GM21737 (cell line): Measurements from ENCODE around the gene TEDC1.

ENCODE experiments used
- ATAC-seq: cut with Tn5 transposase; IDR thresholded peaks from one replicate; pipeline ENCODE4 v1.9.1; 2021; ENCODE audit warnings: mild to moderate bottlenecking, moderate library complexity; ENCODE audit not compliant: unreplicated experiment

TEDC1 gene

DNA sequence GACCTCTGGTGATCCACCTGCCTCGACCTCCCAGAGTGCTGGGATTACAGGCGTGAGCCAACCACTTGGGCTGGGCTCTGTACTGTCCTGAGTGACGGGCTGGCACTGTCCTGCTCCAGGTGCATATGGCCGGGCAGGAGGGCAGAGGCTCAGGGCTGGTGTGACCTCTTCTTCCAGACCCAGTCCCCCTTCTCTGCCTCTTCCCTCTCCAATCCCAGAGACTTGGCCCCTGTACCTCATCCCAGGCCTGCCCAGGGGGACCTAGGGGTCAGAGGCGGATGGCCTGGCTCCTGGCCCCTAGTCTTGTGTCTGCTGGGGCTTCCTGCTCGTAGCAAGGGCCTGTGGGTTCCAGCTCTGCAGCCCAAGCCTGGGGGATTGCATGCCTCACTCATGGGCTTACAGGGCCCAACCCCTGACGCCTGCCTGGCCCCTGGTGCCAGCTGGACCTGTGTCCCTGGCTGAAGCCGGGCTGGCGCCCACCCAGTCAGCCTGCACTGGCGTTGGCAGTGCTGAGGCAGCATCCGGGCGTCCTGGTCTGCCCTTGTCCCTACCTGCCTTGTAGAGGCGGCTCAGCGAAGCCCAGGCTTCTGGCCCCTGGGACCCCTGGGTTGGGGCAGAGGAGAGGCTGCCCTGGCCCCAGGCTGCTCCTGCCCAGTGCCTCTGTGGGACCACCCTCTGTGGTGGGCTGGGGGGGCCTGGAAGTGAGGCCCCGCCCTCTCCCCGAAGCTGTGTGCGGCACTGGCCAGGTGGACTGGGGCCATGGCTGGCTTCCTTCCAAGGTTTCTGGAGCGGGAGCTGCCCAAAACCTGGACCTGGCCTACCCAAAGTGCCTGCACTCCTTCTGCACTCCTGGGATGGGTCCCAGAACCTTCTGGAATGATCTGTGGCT, 4.3 kb downstream of the TEDC1 start:
- ATAC-seq: no peak

DNA sequence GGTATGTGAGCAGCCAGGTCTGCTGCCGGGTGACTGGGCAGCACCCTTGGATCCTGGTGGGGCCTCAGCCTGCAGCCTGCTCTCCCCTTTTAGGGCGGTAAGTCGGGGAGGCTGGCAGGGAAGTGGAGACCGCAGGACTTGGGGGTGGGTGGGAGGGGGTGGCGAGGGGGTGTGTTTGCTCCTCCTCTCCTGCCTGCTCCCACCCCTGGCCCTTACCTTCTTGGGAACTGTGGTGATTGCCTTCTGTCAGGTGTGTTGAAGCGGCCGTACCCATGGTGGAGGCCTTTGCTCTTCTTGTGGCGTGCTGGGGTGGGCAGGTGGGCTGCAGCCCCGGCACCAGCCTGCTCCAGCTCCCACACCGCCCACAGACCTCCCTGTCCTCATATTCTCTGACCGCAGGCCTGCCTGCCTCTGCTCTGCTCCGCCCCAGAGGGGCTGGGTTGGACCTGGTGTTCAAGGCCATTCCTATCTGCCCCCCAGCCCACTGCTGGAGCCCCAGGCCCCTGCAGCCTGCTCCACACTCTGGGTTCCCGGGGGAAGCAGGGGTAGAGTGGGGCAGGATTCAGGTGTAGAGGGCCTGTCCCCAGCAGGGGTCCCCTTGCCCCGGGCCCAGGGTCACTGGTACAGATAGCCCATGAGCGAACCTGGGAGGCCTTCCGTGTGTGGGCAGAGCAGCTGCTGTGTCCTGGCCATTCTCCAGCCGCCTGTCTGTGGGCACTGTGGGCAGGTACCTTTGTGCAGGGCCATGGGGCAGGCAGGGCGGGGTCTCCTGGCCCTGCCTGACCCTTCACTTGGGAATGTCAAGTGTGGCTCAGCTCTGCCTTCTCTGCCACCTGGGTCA, 5.2 kb downstream of the TEDC1 start:
- no peak for ATAC-seq

DNA sequence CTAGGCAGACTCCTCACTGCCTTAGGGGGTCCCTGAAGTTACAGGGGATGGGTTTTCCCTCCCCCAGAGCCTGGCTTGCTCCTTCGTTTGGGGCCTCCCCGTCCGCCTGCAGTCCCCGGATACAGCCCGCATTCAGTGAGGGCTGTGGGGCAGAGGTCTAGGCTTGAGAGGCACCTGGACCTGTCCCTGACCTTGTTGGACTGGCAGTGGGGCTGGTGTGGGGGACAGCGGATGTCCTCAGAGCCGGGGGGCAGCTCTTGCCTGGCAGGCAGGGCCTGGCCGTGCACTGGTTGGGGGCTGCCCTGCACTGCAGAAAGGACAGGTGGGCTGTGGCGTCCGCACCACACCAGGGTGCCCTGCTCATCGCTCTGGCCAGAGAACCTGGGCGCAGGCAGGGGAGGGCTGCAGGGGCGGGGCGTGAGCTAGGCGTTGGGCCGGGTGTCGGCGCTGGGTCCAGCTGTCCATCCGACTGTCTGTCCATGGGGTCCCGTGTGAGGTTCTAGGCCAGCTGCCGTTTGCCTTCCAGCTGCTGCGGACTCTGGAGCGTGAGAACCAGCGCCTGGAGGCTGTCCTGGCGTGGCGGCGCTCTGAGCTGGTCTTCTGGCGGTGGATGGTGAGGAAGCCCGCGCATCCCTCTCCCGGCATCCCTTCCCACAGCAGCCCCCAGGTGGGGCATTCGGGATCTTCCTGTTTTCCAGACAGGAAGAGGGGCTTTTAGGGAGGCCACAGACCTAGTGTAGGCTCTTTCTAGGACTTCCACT, 6.0 kb downstream of the TEDC1 start:
- ATAC-seq: no peak

DNA sequence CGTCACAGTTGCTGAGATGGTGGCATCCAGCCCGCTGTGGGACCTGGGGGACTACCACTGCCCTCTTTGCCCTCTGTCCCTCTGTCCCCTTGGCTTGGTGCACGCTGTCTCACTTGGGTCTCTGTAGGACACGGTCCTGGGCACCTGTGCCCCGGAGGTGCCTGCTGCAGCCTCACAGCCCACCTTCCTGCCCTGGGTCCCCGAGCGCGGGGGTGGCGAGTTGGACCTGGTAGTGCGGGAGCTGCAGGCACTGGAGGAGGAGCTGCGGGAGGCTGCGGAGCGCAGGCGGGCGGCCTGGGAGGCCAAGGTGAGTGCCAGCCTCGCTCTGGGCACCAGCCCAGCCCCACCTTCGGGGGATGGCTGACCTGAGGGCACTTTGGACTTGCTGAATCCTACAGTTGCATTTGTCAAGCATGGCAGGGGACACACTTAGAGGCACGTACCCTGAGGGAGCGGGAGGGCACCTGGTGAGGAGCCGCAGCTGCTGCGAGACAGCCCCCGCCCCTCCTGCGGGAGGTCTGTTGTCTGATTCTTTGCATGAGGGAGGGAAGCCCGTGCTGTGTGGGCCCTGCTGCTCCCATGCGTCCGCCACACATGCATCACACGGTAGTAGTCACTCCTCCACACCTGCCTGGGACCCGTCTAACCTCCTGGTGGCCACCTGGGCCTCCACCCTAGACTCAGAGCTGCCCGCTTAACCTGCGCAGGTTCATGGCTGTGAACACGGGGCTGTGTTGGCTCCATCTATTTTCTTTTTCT, 6.8 kb downstream of the TEDC1 start:
- no peak for ATAC-seq

DNA sequence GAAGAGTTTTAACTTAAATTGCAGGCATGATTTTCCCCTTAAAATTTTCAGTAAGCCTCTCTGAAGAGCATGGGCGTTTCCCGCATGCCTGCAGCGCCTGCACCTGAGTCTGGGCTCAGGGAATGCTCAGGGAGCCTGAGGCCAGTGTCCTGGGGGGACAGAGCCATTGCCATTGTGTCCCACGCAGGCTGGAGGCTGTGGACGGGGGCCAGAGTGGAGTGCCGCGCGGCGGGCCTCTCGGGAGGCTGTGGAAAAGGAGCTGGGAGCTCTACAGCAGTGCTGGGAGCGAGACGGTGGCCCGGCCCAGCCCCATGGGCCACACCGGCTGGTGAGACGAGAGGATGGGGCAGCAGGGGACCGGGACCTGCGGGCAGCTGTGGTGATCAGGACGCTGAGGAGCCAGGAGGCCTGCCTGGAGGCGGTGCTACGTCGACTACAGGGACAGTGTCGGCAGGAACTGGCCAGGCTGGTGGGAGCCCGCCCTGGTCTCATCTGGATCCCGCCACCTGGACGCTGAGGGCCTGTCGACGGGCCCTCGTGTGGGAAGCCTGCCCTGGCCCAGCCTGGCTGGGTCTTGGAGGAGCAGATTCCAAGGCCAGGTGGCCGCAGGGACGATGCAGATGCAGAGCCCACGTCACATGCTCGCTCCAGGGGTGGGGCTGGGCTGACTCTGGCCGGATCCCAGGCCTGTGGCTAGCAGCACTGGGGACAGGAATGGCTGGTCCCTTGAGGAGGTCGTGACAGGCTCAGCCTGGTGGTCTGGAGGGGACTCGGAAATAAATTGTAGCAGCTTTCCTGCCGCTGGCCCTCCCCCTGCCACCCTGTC, 7.6 kb downstream of the TEDC1 start:
- ATAC-seq: no peak

DNA sequence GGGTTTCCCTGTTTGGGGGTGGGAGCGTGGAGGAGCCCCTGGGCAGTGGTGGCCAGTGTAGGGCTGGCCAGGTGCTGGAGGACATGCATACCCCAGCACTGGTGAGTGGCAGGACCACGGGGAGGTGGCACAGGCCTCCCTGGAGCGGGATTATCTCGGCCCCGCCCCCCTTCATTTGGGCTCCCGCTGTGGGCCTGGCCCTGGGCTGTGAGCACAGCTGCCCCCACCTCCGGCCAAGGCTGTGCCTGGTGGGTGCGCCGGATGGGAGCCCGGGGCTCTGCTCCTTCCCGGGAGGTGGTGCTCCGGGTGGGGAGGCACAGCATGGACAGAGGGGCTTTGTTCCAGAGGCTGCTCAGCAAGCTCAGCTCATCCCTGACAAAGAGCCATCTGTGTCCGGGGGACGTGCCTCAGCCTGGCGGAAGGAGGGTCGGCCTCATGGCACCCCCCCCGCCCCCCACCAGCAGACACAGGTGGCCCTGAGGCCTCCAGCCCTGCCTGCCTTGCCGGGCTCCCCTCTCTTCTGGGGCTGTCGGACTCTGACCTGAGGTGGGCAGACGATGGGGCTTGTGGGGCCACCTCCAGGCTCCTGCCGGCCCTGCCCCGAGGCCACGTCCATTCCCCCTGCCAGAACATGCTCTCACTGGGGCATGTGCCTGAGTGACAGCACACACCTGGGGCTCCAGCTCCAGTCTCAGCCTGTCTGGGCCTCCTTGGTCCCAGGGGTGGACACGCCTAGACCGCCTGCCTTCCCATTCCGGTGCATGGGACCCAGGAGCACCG, 8.4 kb downstream of the TEDC1 start:
- ATAC-seq: no peak

DNA sequence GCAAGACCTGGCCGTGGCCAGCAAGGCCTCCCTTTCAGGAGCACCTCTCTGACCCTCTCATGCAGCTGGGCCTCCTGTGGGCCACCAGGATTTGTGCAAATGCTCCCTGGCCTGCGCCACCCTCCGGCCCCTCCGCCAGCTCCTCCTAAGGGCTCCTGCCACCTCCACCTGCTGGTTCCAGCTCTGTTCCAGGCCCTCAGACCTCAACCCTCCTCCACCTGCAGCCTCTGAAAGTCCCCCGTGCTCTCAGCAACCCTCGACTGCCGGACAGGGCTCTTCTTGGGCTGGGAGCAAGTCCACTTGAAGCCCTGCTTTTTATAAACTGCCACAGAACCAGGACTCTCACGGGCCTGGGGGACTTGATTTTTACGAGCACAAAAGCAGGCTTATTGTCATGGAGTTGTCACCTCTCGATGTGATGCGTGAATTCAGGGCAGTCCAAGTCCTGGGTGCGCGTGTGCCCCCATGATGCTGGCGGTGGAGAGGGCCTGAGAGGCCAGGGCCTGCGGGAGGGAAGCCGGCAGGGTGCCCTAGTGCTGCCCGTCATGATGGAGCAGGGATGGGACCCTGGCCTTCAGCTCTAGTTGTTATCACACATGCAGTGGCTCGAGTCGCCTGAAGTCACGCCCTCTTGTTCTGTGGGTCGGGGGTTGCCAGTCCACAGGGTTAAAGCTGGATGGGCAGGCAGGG, 9.1 kb downstream of the TEDC1 start:
- ATAC-seq: no peak

DNA sequence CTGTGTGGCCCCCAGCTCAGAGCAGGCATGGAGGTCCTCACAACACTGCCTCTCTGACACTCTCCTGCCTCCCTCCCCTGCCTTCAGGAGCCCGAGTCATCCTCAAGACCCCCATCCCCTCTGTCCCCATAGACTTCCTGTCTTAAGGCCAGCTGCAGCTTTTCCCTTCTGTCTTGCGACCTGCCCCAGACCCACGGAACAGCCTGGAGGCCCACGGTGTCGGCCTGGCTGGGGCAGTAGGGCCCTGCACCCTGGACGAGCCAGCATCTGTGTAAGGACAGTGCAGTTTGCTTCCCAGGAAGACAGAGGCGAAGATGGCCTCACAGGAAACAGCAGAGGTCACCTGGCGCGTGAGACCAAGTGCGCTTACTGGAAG, 9.7 kb downstream of the TEDC1 start:
- ATAC-seq: no peak

DNA sequence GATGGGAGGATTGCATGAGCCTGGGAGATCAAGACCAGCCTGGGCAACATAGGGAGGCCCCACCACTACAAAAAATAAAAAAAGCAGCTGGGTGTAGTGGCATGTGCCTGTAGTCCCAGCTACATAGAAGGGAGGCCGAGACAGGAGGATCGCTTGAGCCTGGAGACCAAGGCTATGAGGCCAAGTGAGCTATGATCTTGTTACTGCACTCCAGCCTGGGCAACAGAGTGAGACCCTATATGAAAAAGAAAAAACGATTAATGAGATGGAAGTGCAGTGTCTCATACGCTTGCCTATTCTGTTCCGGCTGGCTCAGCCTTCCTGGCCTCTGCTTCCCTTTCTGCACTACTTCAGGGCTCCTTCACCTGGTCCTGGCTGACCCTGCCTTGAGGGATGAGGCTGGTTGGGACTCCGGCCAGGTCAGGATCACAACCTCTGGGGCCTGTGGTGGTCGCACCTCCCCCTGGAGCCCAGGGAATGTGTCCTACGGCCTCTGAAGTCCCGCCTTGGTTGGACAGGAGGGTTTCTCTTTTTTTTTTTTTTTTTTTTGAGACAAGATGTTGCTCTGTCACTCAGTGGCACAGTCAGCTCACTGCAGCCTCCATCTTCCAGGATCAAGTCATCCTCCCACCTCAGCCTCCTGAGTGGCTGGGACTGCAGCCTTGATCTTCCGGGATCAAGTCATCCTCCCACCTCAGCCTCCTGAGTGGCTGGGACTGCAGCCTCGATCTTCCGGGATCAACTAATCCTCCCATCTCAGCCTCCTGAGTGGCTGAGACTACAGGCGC, 10.7 kb downstream of the TEDC1 start:
- ATAC-seq: no peak

DNA sequence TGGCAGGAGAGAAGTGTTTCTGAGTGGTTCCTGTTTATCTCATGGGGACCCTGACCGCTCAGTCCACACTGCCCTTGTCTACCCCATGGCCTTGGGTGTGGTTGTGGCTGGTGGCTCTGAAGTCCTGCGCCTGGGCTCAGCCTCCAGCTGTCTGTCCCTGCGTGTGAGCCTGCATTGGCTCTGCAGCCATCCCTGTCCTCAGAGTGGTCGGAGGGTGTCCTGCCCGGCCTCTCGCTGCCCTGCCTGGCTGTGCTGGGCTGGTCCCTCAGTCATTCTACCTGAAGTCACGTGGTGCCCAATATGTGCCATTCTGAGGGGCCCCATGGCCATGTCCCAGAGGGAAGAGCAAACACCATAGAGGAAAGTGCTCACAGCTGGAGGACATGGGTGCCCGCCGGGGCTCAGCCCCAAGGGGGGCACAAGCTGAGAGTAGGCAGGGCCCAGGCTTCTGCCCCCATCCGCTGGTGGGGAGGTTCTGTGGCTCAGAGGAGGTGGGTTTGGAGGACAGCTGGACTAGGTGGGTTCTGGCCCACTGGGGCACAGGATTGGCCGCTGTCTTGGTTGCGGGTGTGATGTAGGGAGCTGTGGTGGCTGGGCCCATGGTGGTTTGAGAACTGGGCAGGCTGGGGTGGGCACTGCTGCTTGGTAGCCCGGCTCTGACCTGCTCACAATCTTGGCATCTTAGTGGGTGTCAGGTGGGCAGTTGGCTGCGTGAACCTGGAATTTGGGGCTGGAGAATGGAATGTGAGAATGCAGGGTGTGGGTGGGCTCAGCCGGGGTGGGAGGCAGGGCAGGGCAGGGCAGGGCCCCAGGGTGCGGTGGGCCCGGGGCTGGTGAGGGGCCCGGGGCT, 11.6 kb downstream of the TEDC1 start:
- ATAC-seq: no peak

DNA sequence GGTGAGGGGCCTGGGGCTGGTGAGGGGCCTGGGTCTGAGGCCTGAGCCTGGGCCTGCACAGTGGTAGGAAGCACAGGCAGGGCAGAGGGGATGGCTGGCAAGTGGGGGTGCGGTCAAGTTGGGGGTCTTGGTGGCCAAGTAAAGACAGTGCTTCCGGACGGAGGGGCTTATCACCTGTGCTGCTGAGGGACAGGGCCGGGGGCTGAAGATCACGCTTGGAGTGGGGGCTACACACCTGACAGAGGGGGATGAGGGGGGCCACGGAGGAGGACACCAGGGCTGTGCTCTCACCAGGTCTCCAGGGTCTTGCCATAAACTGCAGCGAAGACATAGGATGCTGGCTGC, 12.2 kb downstream of the TEDC1 start:
- ATAC-seq: no peak

DNA sequence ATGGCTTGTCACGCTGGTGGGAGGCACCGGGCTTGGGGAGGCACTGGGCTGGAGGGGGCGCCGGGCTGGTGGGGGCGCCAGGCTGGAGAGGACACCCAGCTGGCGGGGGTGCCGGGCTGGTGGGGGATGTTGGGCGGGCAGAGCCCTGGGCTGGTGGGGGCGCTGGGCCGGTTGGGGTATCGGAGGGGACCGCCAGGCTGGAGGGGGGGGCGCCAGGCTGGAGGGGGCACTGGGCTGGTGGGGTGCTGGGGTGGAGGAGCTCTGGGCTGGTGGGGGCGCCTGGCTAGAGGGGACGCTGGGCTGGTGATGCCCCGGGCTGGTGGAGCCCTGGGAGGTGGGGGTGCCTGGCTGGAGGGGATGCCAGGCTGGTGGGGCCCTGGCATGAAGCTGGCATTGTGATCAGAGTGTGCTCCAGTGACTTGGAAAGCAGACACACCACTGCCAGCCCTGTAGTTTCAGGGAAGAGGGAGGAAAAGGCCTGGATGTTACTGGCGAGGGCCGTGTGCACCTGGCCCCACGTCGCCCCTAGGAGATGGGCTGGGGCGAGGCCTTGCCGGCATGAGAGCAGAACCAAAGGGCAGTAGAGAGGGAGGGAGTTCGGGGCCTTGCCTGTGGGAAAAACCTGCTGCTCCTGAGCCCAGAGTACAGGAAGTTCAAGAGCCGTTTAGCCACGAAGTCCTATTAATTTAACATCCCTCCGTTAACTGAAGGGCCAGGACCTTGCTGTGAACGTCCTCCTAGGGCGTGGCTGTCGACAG, 13.1 kb downstream of the TEDC1 start:
- ATAC-seq: no peak

DNA sequence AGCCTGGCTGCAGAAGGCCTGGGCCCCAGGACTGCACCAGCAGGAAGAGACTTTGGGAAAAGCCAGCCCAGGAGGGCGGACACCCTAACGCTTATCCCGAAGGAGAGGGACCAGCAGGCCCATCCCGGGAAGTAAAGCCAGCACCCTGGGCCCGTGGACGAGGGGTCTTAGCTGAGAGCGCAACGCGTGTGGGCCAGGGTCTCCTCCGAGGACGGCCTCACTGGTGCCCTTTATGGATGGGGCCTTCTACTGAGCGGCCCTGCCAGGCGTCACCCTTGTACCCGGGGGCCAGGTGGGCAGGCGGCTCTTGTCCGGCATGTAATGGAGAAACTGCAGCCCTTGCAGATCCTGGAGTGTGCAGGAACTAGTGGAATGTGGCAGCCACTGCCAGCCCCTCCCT, 14.1 kb downstream of the TEDC1 start:
- ATAC-seq: no peak

DNA sequence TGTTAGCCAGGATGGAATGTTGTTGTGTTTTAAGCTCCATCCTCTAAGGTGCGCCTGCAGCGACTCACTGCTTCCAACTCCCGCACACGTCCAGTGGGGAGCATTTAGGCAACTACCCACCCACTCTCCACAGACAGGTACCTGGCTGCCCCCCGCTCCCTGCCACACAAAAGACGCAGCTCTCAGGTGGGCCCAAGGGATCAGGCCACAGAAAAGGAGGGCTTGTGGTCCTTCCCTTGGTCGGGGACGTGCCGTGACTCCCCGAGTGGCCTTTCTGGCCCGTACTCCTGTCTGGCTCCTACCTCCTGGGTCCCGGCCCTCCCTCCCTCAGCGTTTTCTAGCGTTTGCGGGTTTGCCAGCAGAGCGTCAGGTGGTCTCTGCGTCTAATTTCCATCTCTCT, 16.2 kb downstream of the TEDC1 start:
- no peak for ATAC-seq

DNA sequence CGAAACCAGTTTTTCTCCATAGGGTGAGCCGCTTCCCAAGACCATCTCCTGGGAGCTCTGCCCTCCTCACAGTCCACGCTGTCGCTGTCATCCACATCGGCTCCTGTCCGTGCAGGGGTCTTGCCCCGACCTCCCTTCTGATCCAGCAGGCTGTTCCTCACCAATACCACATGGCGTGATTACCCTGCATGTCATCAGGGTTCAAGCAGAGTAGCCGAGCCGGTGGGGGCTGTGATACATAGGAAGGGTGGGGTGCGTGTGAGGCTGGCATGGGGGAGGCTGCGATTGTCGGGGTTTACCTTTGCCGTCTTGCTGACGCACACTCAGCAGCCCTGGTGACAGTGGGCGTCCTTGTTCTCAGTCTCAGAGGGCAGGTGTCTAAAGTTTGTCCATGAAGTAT, 17.0 kb downstream of the TEDC1 start:
- no peak for ATAC-seq

DNA sequence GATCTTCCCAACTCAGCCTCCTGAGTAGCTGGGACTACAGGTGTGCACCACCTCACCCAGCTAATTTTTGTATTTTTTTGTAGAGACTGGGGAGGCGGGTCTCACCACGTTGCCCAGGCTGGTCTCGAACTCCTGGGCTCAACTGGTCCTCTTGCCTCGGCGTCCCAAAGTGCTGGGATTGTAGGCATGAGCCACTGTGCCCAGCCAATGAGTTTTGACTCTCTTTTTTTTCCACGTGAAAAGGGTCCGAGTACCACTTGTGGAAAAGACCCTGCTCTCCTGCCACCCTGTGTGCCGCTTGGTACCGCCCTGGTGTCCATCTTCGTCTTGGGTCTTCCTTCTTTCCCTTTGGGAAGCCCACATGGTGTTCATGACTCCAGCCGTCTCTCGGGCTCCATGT, 17.6 kb downstream of the TEDC1 start:
- ATAC-seq: no peak
